ENCODE data around the gene LARGE1.

DNA sequence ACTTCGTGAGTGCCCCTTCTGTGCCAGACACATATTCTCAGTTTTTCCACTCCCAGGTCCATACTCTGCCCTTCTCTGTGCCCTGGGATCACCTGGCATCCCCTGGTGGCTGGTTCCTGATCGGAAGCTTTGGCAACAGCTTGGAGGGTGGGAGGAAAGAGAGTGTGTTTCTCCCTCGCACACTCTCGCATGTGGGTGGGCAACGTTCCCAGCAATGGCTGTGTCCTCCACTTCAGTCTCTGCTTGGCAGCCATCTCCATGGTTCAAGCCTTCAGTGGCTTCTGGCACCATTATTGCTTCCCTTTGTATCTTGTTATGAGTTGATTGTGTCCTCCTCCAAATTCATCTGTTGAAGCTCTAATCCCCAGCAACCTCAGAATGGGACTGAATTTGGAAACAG is 519.4 kb downstream of the LARGE1 start:
- TF ChIP-seq EZH2 (IDR thresholded peaks at IDR 0.05; ENCODE audit: insufficient read depth, poor library complexity, severe bottlenecking) (no peak), EZH2phosphoT487 (IDR thresholded peaks at IDR 0.05; ENCODE audit: insufficient read depth, low read depth) (no peak)

All from GM23248 (cell line).